ENCODE measurements around the gene FAM53A. TPM values are rescaled to one million over a fixed set of nuclear protein-coding genes. Genes with fewer than 3 reads are reported as not detected.

The FAM53A gene
- polyA plus RNA-seq, 12 donors: 0.72 to 1.7 (median 1.3) TPM; not detected in 2

GRCh38 chr4:1593881-1594345 is 90.2 kb downstream of the FAM53A start:
- no peak for DNase-seq

DNA sequence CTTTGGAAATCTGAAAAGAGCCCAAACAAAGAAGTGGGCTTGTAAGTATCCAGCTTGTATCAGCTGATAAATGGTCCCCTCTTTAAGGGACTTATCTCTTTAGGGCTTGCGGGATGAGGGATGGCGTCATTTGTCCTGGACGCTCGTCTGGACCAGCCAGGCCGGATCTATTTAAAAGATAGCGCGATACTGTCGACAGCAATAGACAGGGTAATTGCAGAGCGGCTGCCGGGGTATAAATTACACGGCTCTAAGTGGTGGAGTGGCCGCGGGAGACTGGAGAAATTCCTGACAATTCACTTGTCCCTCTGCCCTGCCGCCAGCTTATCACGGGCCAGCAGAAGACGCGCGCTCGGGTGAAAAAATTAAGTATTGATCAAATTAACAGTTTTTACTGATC is 90.7 kb downstream of the FAM53A start:
- DNase-seq: no peak

DNA sequence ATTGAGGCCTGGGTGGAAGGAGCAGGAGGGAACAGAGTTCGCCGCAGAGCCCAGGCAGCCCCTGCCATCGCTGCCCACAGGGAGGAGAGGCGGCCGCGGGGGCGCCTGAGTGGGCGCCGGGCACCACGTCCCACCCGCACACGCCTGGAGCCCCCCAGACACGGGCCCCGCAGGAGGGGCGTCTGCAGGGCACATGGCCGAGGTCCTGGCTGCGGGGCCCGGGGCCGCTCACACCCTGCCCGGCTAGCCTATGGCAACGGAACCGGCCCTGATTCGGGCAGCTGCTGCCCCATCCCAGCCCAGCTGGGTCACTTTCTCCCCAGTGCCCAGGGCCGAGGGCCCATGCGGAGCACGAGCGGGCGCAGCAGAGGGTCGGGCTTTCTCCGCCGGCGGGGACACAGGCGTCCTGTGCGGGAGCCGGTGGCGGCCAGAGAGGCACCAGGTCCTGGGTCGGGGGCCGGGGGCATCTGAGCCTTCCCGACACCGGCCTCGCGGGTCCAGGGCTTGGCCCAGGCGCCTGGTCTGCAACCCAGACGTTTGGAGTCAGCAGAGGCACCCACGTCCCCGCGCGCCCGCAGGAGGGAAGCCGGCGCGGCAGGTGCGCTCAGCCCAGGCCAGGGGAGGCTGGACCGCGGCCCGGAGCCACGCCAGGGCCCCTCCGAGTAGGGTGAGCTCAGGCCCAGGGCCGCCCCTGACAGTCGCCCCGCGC is 91.2 kb downstream of the FAM53A start:
- DNase-seq: no peak

DNA sequence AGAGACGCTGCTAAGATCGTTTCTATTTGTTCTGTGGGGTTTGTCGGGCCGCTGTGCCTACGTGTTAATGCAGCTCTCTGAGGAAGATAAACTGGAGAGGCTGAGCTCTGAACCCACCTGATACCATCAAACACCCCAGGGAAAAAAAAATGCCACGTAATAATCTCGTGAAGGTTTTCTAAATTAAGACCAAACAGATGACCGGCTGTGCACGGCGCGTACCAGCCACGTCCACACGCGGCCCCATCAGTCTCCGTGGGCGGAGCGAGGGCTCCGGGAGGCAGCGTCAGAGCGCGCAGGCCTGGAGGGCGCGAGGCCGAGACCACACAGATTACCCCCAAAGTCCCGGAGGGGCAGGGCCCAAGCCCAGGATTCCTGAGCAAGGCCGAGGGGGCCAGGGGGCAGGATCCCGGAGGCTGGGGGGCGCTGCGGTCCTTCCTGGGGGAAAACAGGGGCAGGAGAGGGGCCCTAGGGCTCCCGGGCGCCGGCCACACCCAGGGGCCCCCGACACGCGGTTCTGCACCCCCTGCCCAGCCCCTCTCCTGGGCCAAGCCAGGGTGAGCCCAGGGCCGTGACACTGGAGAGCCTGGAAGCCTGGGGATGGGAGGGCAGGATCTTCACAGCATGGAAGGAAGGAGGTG is 91.9 kb downstream of the FAM53A start:
- DNase-seq: no peak

GRCh38 chr4:1591107-1591506 is 93.0 kb downstream of the FAM53A start:
- no peak for DNase-seq

GRCh38 chr4:1590244-1590643 is 93.9 kb downstream of the FAM53A start:
- DNase-seq: no peak

Other genes starting within 250 kb of the FAM53A start
- gene SLBP, start 28.0 kb upstream of the FAM53A start, polyA plus RNA-seq (ENCODE audit: insufficient read length in 12 of 12): 10 to 100 TPM in 11 of 12 donors, not detected in 1; 32.0 to 57.2 (median 38.6) TPM
- gene TMEM129, start 37.0 kb upstream of the FAM53A start, polyA plus RNA-seq (ENCODE audit: insufficient read length in 12 of 12): 10 to 100 TPM in 11 of 12 donors, not detected in 1; 15.8 to 22.6 (median 20.4) TPM
- gene TACC3, start 37.2 kb upstream of the FAM53A start, polyA plus RNA-seq (ENCODE audit: insufficient read length in 12 of 12): 10 to 100 TPM in 11 of 12 donors, not detected in 1; 15.3 to 43.5 (median 26.6) TPM
- 10 to 100 TPM in 4 of 12 donors, 1 to 10 TPM in 4, under 1 TPM in 3, not detected in 1; 0.92 to 62.4 (median 1.6) TPM for gene FGFR3, start 109.0 kb upstream of the FAM53A start, polyA plus RNA-seq (ENCODE audit: insufficient read length in 12 of 12)
- 10 to 100 TPM in 11 of 12 donors, not detected in 1; 10.6 to 22.3 (median 14.2) TPM for gene LETM1, start 171.8 kb upstream of the FAM53A start, polyA plus RNA-seq (ENCODE audit: insufficient read length in 12 of 12)
- gene NSD2, start 187.1 kb upstream of the FAM53A start, polyA plus RNA-seq (ENCODE audit: insufficient read length in 12 of 12): 10 to 100 TPM in 11 of 12 donors, not detected in 1; 40.2 to 69.7 (median 52.1) TPM

Data from muscle of arm (tissue), 12 donors.